Placental pericyte (primary cell): ENCODE data around the gene SMPX. TPM values are rescaled to one million over a fixed set of nuclear protein-coding genes. Genes with fewer than 3 reads are reported as not detected.

Source experiments
- total RNA-seq: library from RNA; depleted of rRNA; stranded (reverse); fragments of >200 nt; gene quantifications from 2 replicates; pipeline ENCODE4 v1.2.3, GENCODE V29; 2012

The SMPX gene
- not detected in 2 replicates for total RNA-seq

DNA sequence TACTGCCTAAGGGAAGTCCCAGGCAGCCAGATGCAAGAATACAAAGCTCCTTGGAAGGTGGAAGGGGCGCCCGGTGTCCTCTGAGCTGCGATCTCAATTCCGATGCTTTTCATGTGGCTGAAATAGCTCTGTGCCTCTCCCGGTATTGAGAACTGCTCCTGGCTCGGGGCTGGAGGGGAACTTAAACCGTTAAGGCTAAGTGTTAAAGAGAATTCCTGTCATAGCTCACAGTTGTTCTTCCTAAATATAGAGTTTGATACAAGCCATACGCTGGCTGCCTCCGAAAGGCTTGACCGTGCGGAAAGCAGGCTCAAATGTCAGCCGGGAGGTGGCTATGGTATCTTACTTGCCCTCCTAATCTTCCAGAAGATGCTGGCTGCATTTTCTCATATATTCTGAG, at the start of gene SMPX:
SMPX (minus strand) TSS at position 157 of the 400 bp plus-strand sequence. CDS start 3,826 bp downstream, outside the sequence.

DNA sequence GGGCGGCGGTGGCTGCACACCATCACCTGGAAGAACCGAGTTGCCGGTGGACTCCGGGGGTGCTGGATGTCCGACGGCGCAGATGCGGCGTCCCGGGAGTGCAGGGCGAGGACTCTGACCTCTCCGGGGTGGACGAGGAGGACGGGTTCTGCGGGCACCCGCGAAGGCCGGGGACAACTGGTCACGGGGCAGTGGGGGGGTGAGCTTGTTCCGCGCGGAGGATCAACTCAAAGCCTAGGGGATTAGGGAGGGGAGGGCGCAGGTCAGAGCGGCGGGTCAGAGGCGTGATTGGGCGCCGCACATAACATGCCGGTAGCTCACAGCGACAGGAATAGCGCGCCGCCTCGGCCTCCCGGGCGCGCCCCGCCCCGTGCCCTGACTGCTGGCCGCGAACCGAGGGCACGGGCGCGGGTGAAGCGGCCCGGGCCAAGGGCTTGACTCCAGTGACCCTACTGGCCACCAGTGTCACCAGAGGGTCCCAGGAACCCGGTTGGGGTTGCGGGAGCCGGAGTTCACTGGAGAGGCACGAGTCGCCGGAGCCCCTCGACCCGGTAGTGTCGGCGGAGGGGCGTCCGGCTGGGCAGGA, 99.7 kb downstream of the SMPX start, which contains the start of gene KLHL34:
KLHL34 (minus strand) TSS at position 179 of the 586 bp plus-strand sequence. CDS start 542 bp downstream, outside the sequence.

Other genes with a start within 250 kb of the SMPX start
- gene KLHL34, start 99.8 kb downstream of the SMPX start, total RNA-seq: 0.14 TPM in 1 of 2 replicates, not detected in the other
- 12.6 and 18.2 TPM in 2 replicates for gene MBTPS2, start 81.5 kb upstream of the SMPX start, total RNA-seq
- 2.1 and 3.5 TPM in 2 replicates for gene YY2, start 97.9 kb upstream of the SMPX start, total RNA-seq
- gene SMS, start 182.6 kb upstream of the SMPX start, total RNA-seq: 95.6 and 171 TPM in 2 replicates